CD8-positive, alpha-beta memory T cell (primary cell): ENCODE measurements around the gene CPNE2. TPM values are rescaled to one million over a fixed set of nuclear protein-coding genes. Genes with fewer than 3 reads are reported as not detected.

Experiments used
- CTCF ChIA-PET: fragments of 350-600 bp; sonication (Branson Sonifier 250); formaldehyde crosslinking; loops from one replicate; lab custom pipeline; 2021; ENCODE audit warnings: antibody characterized with exemption; lab: Charles Lee
- POLR2A ChIA-PET: fragments of 350-600 bp; sonication (Branson Sonifier 250); formaldehyde crosslinking; loops from one replicate; lab custom pipeline; 2021; ENCODE audit warnings: antibody characterized with exemption; lab: Charles Lee
- DNase-seq, 5 donors: peaks; one replicate each; pipeline versions ENCODE4 v3.0.0 to v3.0.0-alpha.2; 2020 to 2022; ENCODE audit warnings: mixed read lengths in 1 of 5
- H3K27ac ChIP-seq: one replicate; pipeline ENCODE4 v1.7.0; 2013; ENCODE audit warnings: low read depth, mild to moderate bottlenecking, low read length, moderate library complexity
- H3K27me3 ChIP-seq: 2 replicates; pipeline ENCODE4 v1.7.0; 2013; ENCODE audit warnings: low read length, mild to moderate bottlenecking; ENCODE audit not compliant: insufficient read depth, poor library complexity, severe bottlenecking
- H3K36me3 ChIP-seq: 2 replicates; pipeline ENCODE4 v1.7.0; 2013; ENCODE audit warnings: mild to moderate bottlenecking, low read length, moderate library complexity; ENCODE audit not compliant: insufficient read depth
- H3K4me1 ChIP-seq: 2 replicates; pipeline ENCODE4 v1.7.0; 2013; ENCODE audit warnings: mild to moderate bottlenecking, low read length, moderate library complexity; ENCODE audit not compliant: insufficient read depth
- H3K4me3 ChIP-seq: 2 replicates; pipeline ENCODE4 v1.7.0; 2013; ENCODE audit warnings: mild to moderate bottlenecking, low read length
- H3K9me3 ChIP-seq: 2 replicates; pipeline ENCODE4 v1.7.0; 2013; ENCODE audit warnings: mild to moderate bottlenecking, low read length
- H3K27ac Mint-ChIP-seq, 8 donors: one replicate each; pipeline ENCODE4 v1.8.0; 2020 to 2021; ENCODE audit warnings: mixed read lengths in 8 of 8, mild to moderate bottlenecking in 6 of 8, inconsistent platforms in 3 of 8, moderate library complexity in 3 of 8
- H3K27me3 Mint-ChIP-seq, 2 donors: one replicate each; pipeline ENCODE4 v1.8.0; 2020 to 2021; ENCODE audit warnings: mixed read lengths in 2 of 2, mild to moderate bottlenecking in 1 of 2, moderate library complexity in 1 of 2
- H3K36me3 Mint-ChIP-seq, 3 donors: one replicate each; pipeline ENCODE4 v1.8.0; 2020 to 2021; ENCODE audit warnings: mixed read lengths in 3 of 3, inconsistent platforms in 1 of 3, mild to moderate bottlenecking in 1 of 3
- H3K4me1 Mint-ChIP-seq, 3 donors: one replicate each; pipeline ENCODE4 v1.8.0; 2020 to 2021; ENCODE audit warnings: mixed read lengths in 3 of 3, inconsistent platforms in 1 of 3, mild to moderate bottlenecking in 1 of 3
- H3K4me3 Mint-ChIP-seq, 7 donors: one replicate each; pipeline ENCODE4 v1.8.0; 2020 to 2021; ENCODE audit warnings: mixed read lengths in 7 of 7, mild to moderate bottlenecking in 6 of 7, moderate library complexity in 4 of 7, inconsistent platforms in 2 of 7
- H3K9me3 Mint-ChIP-seq, 5 donors: one replicate each; pipeline ENCODE4 v1.8.0; 2020 to 2022; ENCODE audit warnings: mixed read lengths in 5 of 5, mild to moderate bottlenecking in 3 of 5, moderate library complexity in 2 of 5, inconsistent platforms in 1 of 5
- polyA plus RNA-seq: library from polyadenylated mRNA; unstranded; fragments of 300-500 nt; fragmentation: Illumina TruSeq; gene quantifications from one replicate; pipeline ENCODE4 v1.2.3, GENCODE V29; 2021
- total RNA-seq, 2 experiments: library from RNA; stranded (reverse); gene quantifications; one replicate each; pipeline ENCODE4 v1.2.3, GENCODE V29; 2021

CPNE2 gene
- total and polyA plus RNA-seq, 3 experiments from 2014 or later, result 9.4 to 90.4 (median 9.4) TPM

- Histone ChIP-seq H3K36me3 (no peaks in the 10 kb centered on the region), H3K27me3 (no peaks in the 10 kb centered on the region), H3K9me3 (no peaks in the 10 kb centered on the region), H3K27ac (no peak overlapping the region), H3K4me1 (peaks cover 9% of the 10 kb centered on the region), H3K4me3 (no peak overlapping the region)
- Mint-ChIP-seq H3K27me3 (peaks cover 0 to 5% of the 10 kb centered on the region in 2 donors), H3K9me3 (no peaks in the 10 kb centered on the region), H3K4me3 (no peak overlapping the region), H3K27ac (peak overlapping the region in 3 of 8 donors; percentile 36 to 59 (median 46)), H3K36me3 (no peaks in the 10 kb centered on the region), H3K4me1 (peaks cover 8 to 27% (median 16%) of the 10 kb centered on the region in 3 donors)
- ChIA-PET POLR2A (interaction anchor here (1.1 kb wide), 1 partner anchor 8 kb away, joined by 3 read pairs; the partner anchor contains the start of gene CPNE2), CTCF (interaction anchor here (1.5 to 1.7 kb wide), 2 partner anchors 8 to 17 kb away, joined by 6 read pairs; partner anchors contain the start of gene CPNE2)
- no peak for DNase-seq
These were observed 8.1 kb downstream of the CPNE2 start for GRCh38 chr16:57100445-57100844.

- Histone ChIP-seq H3K27me3 (no peaks in the 10 kb centered on the region), H3K27ac (no peak overlapping the region), H3K9me3 (no peaks in the 10 kb centered on the region), H3K36me3 (no peaks in the 10 kb centered on the region), H3K4me3 (no peak overlapping the region), H3K4me1 (peaks cover 9% of the 10 kb centered on the region)
- DNase-seq, result no peak
- POLR2A ChIA-PET, result no interaction called here
- H3K4me1 Mint-ChIP-seq, result peaks cover 12 to 27% (median 21%) of the 10 kb centered on the region in 3 donors
- no peaks in the 10 kb centered on the region for H3K36me3 Mint-ChIP-seq
- H3K9me3 Mint-ChIP-seq, result no peaks in the 10 kb centered on the region
- H3K4me3 Mint-ChIP-seq, result no peak overlapping the region
- CTCF ChIA-PET, result interaction anchor here (1.1 to 1.7 kb wide), 2 partner anchors 10 to 23 kb away, joined by 3 read pairs; partner anchors contain the start of gene CPNE2
- peak overlapping the region in 2 of 8 donors; percentile 47 to 89 for H3K27ac Mint-ChIP-seq
- no peaks in the 10 kb centered on the region for H3K27me3 Mint-ChIP-seq
These were observed 10.8 kb downstream of the CPNE2 start for GRCh38 chr16:57102888-57103851.

- ChIA-PET CTCF (interaction anchor here (0.7 to 2.2 kb wide), 2 partner anchors 12 to 21 kb away, joined by 3 to 7 read pairs; partner anchors contain the start of gene CPNE2), POLR2A (no interaction called here)
- Histone ChIP-seq H3K9me3 (no peaks in the 10 kb centered on the region), H3K27me3 (no peaks in the 10 kb centered on the region), H3K4me1 (peaks cover 9% of the 10 kb centered on the region), H3K36me3 (no peaks in the 10 kb centered on the region), H3K4me3 (no peak overlapping the region), H3K27ac (no peak overlapping the region)
- H3K4me1 Mint-ChIP-seq, result peaks cover 12 to 22% (median 21%) of the 10 kb centered on the region in 3 donors
- no peaks in the 10 kb centered on the region for H3K36me3 Mint-ChIP-seq
- DNase-seq, result no peak
- no peaks in the 10 kb centered on the region for H3K9me3 Mint-ChIP-seq
- peak overlapping the region in 1 of 7 donors; percentile 14 for H3K4me3 Mint-ChIP-seq
- H3K27me3 Mint-ChIP-seq, result no peaks in the 10 kb centered on the region
- peak overlapping the region in 5 of 8 donors; percentile 23 to 81 (median 61) for H3K27ac Mint-ChIP-seq
These were observed 12.3 kb downstream of the CPNE2 start for GRCh38 chr16:57104706-57105105.

- no peak for DNase-seq
- no peaks in the 10 kb centered on the region for H3K27me3 ChIP-seq
- no peaks in the 10 kb centered on the region for H3K9me3 ChIP-seq
- no peaks in the 10 kb centered on the region for H3K36me3 Mint-ChIP-seq
- H3K4me3 Mint-ChIP-seq, result no peak overlapping the region
- no peak overlapping the region for H3K27ac ChIP-seq
- H3K4me1 Mint-ChIP-seq, result peaks cover 12 to 22% (median 21%) of the 10 kb centered on the region in 3 donors
- no peaks in the 10 kb centered on the region for H3K36me3 ChIP-seq
- peak overlapping the region in 3 of 8 donors; percentile 43 to 81 (median 64) for H3K27ac Mint-ChIP-seq
- peaks cover 9% of the 10 kb centered on the region for H3K4me1 ChIP-seq
- H3K27me3 Mint-ChIP-seq, result no peaks in the 10 kb centered on the region
- no peaks in the 10 kb centered on the region for H3K9me3 Mint-ChIP-seq
- no peak overlapping the region for H3K4me3 ChIP-seq
- ChIA-PET POLR2A (no interaction called here), CTCF (interaction anchor here (0.7 to 2.2 kb wide), 2 partner anchors 13 to 21 kb away, joined by 3 to 7 read pairs; partner anchors contain the start of gene CPNE2)
These were observed 12.8 kb downstream of the CPNE2 start for GRCh38 chr16:57105184-57105583.

GRCh38 chr16:57106767-57107166, 14.4 kb downstream of the CPNE2 start:
- no peaks in the 10 kb centered on the region for H3K36me3 ChIP-seq
- Mint-ChIP-seq H3K27me3 (no peaks in the 10 kb centered on the region), H3K27ac (no peak overlapping the region), H3K4me3 (no peak overlapping the region), H3K9me3 (no peaks in the 10 kb centered on the region), H3K36me3 (no peaks in the 10 kb centered on the region), H3K4me1 (peaks cover 10 to 13% (median 12%) of the 10 kb centered on the region in 3 donors)
- POLR2A ChIA-PET, result no interaction called here
- no peaks in the 10 kb centered on the region for H3K27me3 ChIP-seq
- DNase-seq, result no peak
- H3K9me3 ChIP-seq, result no peaks in the 10 kb centered on the region
- H3K4me1 ChIP-seq, result peaks cover 9% of the 10 kb centered on the region
- no peak overlapping the region for H3K4me3 ChIP-seq
- CTCF ChIA-PET, result no interaction called here
- H3K27ac ChIP-seq, result no peak overlapping the region

- Mint-ChIP-seq H3K4me1 (peaks cover 10 to 13% (median 12%) of the 10 kb centered on the region in 3 donors), H3K27ac (peak overlapping the region in 1 of 8 donors; percentile 60), H3K4me3 (no peak overlapping the region), H3K36me3 (no peaks in the 10 kb centered on the region), H3K9me3 (no peaks in the 10 kb centered on the region), H3K27me3 (no peaks in the 10 kb centered on the region)
- H3K4me3 ChIP-seq, result no peak overlapping the region
- H3K9me3 ChIP-seq, result no peaks in the 10 kb centered on the region
- no peaks in the 10 kb centered on the region for H3K36me3 ChIP-seq
- ChIA-PET CTCF (no interaction called here), POLR2A (no interaction called here)
- no peak overlapping the region for H3K27ac ChIP-seq
- no peak for DNase-seq
- no peaks in the 10 kb centered on the region for H3K27me3 ChIP-seq
- H3K4me1 ChIP-seq, result peaks cover 9% of the 10 kb centered on the region
These were observed 15.0 kb downstream of the CPNE2 start for GRCh38 chr16:57107321-57107922.

GRCh38 chr16:57108432-57108831, 16.0 kb downstream of the CPNE2 start:
- ChIA-PET CTCF (no interaction called here), POLR2A (no interaction called here)
- Mint-ChIP-seq H3K4me3 (no peak overlapping the region), H3K27ac (peak overlapping the region in 1 of 8 donors; percentile 82), H3K27me3 (no peaks in the 10 kb centered on the region), H3K4me1 (peaks cover 10 to 13% (median 12%) of the 10 kb centered on the region in 3 donors), H3K36me3 (no peaks in the 10 kb centered on the region), H3K9me3 (no peaks in the 10 kb centered on the region)
- H3K4me3 ChIP-seq, result no peak overlapping the region
- H3K27ac ChIP-seq, result no peak overlapping the region
- no peaks in the 10 kb centered on the region for H3K9me3 ChIP-seq
- H3K27me3 ChIP-seq, result no peaks in the 10 kb centered on the region
- H3K4me1 ChIP-seq, result peaks cover 9% of the 10 kb centered on the region
- no peaks in the 10 kb centered on the region for H3K36me3 ChIP-seq
- DNase-seq, result no peak
